Measurements from ENCODE around the gene STARD13. TPM values are rescaled to one million over a fixed set of nuclear protein-coding genes. Genes with fewer than 3 reads are reported as not detected.

Gene STARD13, protein sequence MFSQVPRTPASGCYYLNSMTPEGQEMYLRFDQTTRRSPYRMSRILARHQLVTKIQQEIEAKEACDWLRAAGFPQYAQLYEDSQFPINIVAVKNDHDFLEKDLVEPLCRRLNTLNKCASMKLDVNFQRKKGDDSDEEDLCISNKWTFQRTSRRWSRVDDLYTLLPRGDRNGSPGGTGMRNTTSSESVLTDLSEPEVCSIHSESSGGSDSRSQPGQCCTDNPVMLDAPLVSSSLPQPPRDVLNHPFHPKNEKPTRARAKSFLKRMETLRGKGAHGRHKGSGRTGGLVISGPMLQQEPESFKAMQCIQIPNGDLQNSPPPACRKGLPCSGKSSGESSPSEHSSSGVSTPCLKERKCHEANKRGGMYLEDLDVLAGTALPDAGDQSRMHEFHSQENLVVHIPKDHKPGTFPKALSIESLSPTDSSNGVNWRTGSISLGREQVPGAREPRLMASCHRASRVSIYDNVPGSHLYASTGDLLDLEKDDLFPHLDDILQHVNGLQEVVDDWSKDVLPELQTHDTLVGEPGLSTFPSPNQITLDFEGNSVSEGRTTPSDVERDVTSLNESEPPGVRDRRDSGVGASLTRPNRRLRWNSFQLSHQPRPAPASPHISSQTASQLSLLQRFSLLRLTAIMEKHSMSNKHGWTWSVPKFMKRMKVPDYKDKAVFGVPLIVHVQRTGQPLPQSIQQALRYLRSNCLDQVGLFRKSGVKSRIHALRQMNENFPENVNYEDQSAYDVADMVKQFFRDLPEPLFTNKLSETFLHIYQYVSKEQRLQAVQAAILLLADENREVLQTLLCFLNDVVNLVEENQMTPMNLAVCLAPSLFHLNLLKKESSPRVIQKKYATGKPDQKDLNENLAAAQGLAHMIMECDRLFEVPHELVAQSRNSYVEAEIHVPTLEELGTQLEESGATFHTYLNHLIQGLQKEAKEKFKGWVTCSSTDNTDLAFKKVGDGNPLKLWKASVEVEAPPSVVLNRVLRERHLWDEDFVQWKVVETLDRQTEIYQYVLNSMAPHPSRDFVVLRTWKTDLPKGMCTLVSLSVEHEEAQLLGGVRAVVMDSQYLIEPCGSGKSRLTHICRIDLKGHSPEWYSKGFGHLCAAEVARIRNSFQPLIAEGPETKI
- 10 to 100 TPM in 1 of 2 donors, 1 to 10 TPM in 1; 8.3 to 11.7 TPM for total RNA-seq

DNA sequence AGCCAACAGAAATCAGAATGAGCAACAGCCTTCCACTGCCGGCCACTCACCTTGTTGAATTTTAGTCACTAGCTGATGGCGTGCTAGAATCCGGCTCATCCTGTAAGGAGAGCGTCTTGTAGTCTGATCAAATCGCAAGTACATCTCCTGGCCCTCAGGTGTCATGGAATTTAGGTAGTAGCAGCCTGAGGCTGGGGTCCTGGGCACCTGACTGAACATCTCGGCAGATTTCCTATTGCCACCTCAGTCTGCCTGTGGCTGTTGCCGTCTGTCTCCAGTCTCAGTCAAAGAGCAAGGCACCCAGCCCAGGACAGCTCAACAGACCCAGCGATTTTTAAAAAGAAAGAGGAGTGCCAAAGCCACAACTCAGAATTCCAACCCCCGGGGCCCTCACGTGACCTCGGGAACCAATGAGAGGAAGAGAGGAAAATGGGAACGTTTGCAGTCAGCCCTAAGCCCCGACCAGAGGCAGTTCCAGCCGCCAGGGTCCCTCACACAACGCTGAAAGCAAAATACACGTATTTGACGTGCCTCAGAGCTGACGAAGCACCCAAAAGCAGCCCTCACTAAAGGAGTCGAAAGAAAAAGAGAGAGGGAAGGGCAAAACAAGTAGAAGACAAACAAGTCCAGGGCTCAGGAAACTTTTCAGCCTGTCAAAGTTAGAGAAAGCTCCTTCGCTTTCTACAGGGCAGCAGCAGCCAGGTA is at the start of gene STARD13:
STARD13 (minus strand) TSS at position 336 of the 705 bp plus-strand sequence; CDS start at position 219, 117 bp downstream.

Data from melanocyte of skin (primary cell).